GM10266 (cell line): ENCODE data around the gene NXPE3.
A peak's percentile ranks its signal among the peaks of the same experiment; 100 is the strongest.

Experiments
- DNase-seq: peaks from one replicate; pipeline ENCODE4 v3.0.0; 2012; ENCODE audit errors: extremely low spot score
- CTCF ChIP-seq: IDR thresholded peaks from 2 replicates; pipeline ENCODE4 v1.5.1; 2012; ENCODE audit warnings: mild to moderate bottlenecking, low read depth; ENCODE audit not compliant: control insufficient read depth, insufficient read depth; ENCODE audit errors: missing control alignments

NXPE3 gene

GRCh38 chr3:101848754-101849713 is 70.0 kb downstream of the NXPE3 start, which contains the start of gene NFKBIZ:
Gene NFKBIZ, plus strand, starts transcription at chr3:101849514. Its CDS starts 115 bp downstream, at chr3:101849629.
- DNase-seq, result peak; percentile 98
- TF ChIP-seq CTCF, result no peak

DNA sequence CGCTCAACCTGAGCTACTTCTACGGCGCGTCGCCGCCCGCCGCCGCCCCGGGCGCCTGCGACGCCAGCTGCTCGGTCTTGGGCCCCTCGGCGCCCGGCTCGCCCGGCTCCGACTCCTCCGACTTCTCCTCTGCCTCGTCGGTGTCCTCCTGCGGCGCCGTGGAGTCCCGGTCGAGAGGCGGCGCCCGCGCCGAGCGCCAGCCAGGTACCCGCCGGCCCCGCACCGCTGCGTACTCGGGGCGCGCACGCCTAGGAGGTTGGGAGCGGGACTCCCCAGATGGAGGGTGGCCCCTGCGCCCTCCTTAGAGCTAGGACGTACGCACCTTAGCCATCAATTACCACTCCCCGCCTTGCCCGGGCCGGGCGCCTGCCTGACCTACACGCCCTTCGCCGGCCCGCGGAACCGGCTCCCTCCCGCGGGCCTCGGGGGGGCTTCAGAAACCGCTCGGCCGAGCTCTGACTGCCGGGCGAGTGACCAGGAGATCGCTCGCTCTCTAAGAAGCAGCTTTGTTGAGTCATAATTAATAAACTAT is 70.8 kb downstream of the NXPE3 start:
- DNase-seq, result peak; percentile 50
- peak; percentile 43 for TF ChIP-seq CTCF

DNA sequence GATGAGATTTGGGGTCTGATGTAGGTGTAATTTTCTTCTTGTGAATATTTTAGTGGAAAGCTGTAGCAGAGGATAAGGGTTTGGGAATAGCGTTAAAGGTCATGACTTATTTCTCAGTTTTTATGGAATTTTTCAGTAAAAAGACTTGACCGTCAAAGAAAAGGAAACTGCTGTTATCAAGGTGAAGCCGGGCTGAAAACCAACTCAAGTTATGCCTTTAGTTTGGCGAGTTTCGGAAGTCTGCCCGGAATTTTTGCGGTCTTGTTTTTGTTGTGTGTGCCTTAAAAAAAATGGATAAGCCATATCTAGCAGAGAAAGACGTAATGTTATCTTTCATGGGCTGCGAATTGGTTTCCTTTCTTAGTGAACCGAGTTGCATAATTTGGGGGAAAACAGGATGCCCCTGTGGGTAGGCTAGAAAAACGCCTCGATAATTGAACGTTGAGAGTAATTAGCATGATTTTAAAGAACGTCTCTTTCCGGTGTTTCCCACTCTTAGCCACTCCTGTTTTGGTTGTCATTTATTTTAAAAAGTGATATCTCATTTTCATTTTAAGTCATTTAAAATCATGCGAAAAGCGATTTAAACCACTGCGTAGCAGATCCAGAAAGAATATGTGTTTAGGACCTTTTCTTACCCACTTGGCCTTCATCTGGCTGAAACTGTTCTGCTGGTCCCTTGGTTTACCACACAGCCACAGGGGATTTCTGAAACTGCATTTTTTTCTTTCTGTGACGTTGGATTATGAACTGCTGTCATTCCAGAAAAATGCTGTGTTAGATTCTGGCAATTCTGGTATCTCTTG is 71.4 kb downstream of the NXPE3 start:
- DNase-seq, result peak; percentile 57

DNA sequence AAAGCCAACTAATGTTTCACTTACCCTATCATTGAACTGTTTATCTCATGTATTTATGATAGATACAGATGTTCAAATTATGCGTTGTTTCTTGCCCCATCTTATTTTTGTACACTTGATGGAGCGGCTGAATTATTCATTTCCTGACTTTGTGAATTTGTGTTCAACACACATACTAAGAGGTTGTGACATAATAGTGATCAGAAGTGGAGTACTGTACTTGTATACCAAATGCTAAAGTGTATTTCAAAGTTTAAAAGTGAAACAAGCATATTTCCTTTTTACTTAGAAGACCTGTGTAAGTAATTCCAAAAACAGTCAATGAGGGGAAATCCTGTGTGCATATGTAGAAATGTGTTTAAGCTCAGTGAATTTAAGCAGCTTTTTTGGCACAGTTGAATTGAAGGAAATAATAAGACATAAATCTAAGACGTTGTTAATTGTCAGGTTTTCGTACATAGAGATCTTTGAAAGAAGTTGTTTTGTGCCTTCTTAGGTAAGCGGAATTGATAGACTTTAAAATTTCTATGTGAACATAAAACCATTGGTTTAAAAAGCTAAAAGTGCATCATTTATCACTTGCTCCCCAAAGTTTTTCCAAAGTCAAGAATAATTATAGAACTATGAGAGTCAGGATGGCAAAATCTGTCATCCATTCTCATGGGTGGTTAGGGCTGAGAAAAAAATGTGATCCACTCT is 72.2 kb downstream of the NXPE3 start:
- no peak for TF ChIP-seq CTCF
- DNase-seq, result no peak

More for the DNA sequence above, 71.4 kb downstream of the NXPE3 start:
- TF ChIP-seq CTCF, result no peak

DNA sequence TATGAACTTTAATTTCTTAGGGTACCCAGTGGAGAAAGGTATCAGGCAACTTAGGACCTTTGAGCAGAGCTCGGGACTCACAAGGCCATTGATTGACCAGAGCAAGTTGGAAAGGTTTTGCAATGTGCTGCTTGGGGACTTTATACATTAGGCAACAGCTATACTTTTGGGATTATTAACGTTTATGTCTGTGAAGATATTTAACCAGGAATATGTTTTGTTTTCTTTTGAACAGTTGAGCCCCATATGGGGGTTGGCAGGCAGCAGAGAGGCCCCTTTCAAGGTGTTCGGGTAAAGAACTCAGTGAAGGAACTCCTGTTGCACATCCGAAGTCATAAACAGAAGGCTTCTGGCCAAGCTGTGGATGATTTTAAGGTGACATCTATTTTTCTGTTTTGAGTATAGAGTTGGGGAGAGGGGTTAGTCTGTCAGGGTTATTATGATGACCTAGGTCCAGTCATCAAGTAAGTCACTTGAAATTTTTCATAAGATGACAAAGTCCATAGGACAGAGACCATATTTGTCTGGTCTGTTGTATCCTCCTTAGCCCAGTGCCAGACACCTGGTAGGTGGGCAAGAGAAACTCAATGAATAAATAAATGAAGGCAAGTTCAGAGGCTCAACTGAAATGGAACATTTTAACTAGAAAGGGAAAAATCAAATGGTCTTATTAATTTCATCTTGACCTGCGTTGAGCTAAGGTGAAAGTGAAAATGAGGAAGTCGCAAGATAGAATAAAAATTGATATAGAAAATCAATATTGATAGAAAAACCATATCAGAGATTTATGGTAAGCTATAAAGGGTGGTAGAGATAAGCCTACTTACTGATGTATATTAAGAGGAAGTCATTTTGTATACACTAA is 73.1 kb downstream of the NXPE3 start:
- no peak for DNase-seq
- no peak for TF ChIP-seq CTCF
